HFFc6 (cell line): ENCODE data around the gene EIF4G3. TPM values are rescaled to one million over a fixed set of nuclear protein-coding genes. Genes with fewer than 3 reads are reported as not detected.
"Not testable (repeated sequence)": the region's sequence is repeated elsewhere in the genome, so short reads cannot be mapped to it uniquely, and the experiment has no call there.

ENCODE experiments used
- DNase-seq: peaks from one replicate; pipeline ENCODE4 v3.0.0-alpha.2; 2018
- H3K27ac Mint-ChIP-seq: 2 replicates; pipeline ENCODE4 v1.8.0; 2020; ENCODE audit warnings: mild to moderate bottlenecking, mixed read lengths
- H3K27me3 Mint-ChIP-seq: 2 replicates; pipeline ENCODE4 v1.8.0; 2021; ENCODE audit warnings: mild to moderate bottlenecking, moderate library complexity, mixed read lengths; ENCODE audit not compliant: insufficient read depth
- H3K36me3 Mint-ChIP-seq: 2 replicates; pipeline ENCODE4 v1.8.0; 2021; ENCODE audit warnings: low read depth, mixed read lengths
- H3K4me1 Mint-ChIP-seq: 2 replicates; pipeline ENCODE4 v1.8.0; 2020; ENCODE audit warnings: low read depth, mixed read lengths
- H3K4me3 Mint-ChIP-seq: 2 replicates; pipeline ENCODE4 v1.8.0; 2020; ENCODE audit warnings: mild to moderate bottlenecking, moderate library complexity, mixed read lengths
- H3K9me3 Mint-ChIP-seq: 2 replicates; pipeline ENCODE4 v1.8.0; 2020; ENCODE audit warnings: mild to moderate bottlenecking, mixed read lengths
- total RNA-seq, 6 experiments: library from RNA; stranded (reverse); fragmentation: NEBNext Ultra II Directional; extraction: Animal tissue kit (Norgen Biotek cat#: 25700); gene quantifications; 2 replicates in 1 of 6; 3 replicates in 5 of 6; pipeline ENCODE4 v1.2.3, GENCODE V29; 2021
- TF ChIP-seq, protein P1 (sequence below): fragments of 200-600 bp; sonication (generic); IDR thresholded peaks from 2 replicates; pipeline ENCODE4 v1.5.0; 2021; ENCODE audit warnings: antibody characterized with exemption, mild to moderate bottlenecking

EIF4G3 gene
- total RNA-seq, 6 experiments from 2014 or later = 79.5 to 88.6 (median 82.0) TPM

GRCh38 chr1:21184276-21184675 is 7.6 kb upstream of the EIF4G3 start:
- Mint-ChIP-seq H3K27ac (no peak overlapping the region), H3K4me1 (peaks cover 7% of the 10 kb centered on the region), H3K9me3 (no peaks in the 10 kb centered on the region), H3K36me3 (no peaks in the 10 kb centered on the region), H3K27me3 (no peaks in the 10 kb centered on the region; the same call in 1 of the 2 replicates), H3K4me3 (no peak overlapping the region)
- TF ChIP-seq, protein P1, sequence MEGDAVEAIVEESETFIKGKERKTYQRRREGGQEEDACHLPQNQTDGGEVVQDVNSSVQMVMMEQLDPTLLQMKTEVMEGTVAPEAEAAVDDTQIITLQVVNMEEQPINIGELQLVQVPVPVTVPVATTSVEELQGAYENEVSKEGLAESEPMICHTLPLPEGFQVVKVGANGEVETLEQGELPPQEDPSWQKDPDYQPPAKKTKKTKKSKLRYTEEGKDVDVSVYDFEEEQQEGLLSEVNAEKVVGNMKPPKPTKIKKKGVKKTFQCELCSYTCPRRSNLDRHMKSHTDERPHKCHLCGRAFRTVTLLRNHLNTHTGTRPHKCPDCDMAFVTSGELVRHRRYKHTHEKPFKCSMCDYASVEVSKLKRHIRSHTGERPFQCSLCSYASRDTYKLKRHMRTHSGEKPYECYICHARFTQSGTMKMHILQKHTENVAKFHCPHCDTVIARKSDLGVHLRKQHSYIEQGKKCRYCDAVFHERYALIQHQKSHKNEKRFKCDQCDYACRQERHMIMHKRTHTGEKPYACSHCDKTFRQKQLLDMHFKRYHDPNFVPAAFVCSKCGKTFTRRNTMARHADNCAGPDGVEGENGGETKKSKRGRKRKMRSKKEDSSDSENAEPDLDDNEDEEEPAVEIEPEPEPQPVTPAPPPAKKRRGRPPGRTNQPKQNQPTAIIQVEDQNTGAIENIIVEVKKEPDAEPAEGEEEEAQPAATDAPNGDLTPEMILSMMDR = no peak
- no peak for DNase-seq

GRCh38 chr1:21182181-21182731 is 5.6 kb upstream of the EIF4G3 start:
- peak; percentile 43 for DNase-seq
- H3K4me3 Mint-ChIP-seq = no peak overlapping the region
- H3K4me1 Mint-ChIP-seq = peaks cover 7% of the 10 kb centered on the region

GRCh38 chr1:21178271-21178670 is 1.6 kb upstream of the EIF4G3 start:
- not testable (repeated sequence) for DNase-seq, H3K4me3 Mint-ChIP-seq

More at GRCh38 chr1:21182181-21182731, 5.6 kb upstream of the EIF4G3 start:
- Mint-ChIP-seq H3K27ac (peak overlapping the region; percentile 19), H3K9me3 (no peaks in the 10 kb centered on the region), H3K27me3 (no peaks in the 10 kb centered on the region), H3K36me3 (no peaks in the 10 kb centered on the region)
- TF ChIP-seq, protein P1 = no peak

DNA sequence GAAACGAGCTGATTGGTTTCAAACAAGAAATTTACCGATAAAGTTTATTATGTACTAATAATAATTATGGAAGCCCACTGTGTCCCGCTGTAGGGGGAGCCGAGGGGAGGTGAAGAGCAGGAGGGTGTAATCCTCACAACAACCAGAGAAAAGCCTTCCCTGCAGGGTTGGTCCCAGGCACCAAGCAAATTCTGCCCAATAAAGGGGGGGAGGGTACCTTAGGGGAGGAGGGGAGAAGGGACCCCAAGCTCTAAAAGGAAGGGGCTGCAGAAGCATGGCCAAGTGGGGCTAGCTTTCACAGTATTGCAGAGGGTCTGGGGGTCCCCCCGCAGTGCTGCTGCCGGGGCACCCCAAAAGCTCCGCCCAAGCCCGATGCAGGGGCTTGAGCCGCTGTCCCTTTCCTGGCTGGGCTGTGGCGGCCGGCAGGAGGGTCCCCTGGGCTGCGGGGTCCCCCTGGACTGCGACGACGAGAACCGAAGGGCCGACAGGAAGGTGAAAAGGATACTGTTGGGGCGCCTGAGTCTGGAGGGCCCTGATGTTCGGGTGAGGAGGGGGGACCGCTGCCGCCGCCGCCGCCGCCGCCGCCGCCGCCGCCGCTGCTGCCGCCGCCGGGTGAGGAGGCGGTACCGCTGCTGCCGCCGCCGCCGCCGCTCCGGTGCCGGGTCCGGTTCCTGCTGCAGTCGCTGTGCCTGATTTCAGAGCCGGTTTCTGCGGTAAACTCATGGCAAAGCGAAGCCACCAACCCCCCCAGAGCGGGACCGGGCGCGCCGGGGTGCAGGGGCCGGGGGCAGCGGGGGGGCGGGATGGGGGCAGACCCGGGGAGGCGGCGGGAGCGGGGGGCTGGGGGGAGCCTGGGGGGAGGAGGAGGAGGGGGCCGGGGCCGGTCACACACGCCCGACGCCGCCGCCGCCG is 771 bp downstream of the EIF4G3 start:
- TF ChIP-seq, protein P1 = no peak
- Mint-ChIP-seq H3K27ac (peak overlapping the region; percentile 80), H3K27me3 (no peaks in the 10 kb centered on the region), H3K4me3 (peak overlapping the region; percentile 91), H3K36me3 (peaks cover 24% of the 10 kb centered on the region), H3K4me1 (peaks cover 34% of the 10 kb centered on the region), H3K9me3 (no peaks in the 10 kb centered on the region)
- no peak for DNase-seq

More at GRCh38 chr1:21178271-21178670, 1.6 kb upstream of the EIF4G3 start:
- H3K27ac Mint-ChIP-seq, H3K27me3 Mint-ChIP-seq, H3K9me3 Mint-ChIP-seq: not testable (repeated sequence)
- peaks cover 26% of the 10 kb centered on the region for H3K4me1 Mint-ChIP-seq
- peaks cover 14% of the 10 kb centered on the region for H3K36me3 Mint-ChIP-seq

DNA sequence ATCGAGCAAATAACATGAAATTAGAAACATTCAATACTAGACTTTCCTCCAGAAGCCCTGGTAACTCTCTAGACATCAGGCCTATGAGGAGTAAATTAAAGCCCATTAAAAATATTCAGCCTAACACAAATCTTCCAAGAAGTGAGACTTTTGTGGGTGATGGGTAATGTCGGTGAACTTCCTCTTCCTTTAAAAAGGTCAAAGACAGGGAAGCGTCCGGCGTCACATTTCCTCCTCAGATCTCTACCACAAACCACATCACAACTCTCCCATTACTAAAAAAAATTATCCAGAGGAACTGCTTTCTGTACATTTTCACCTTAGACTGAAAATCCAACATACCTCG is 1.4 kb downstream of the EIF4G3 start:
- peaks cover 34% of the 10 kb centered on the region for H3K4me1 Mint-ChIP-seq
- peak overlapping the region; percentile 91 for H3K4me3 Mint-ChIP-seq
- TF ChIP-seq, protein P1 = no peak
- H3K36me3 Mint-ChIP-seq = peaks cover 24% of the 10 kb centered on the region
- H3K9me3 Mint-ChIP-seq = no peaks in the 10 kb centered on the region
- no peak for DNase-seq
- no peaks in the 10 kb centered on the region for H3K27me3 Mint-ChIP-seq
- H3K27ac Mint-ChIP-seq = peak overlapping the region; percentile 80
